Panc1 (cell line): ENCODE results near the gene RGS5. TPM values are rescaled to one million over a fixed set of nuclear protein-coding genes. Genes with fewer than 3 reads are reported as not detected.

ENCODE experiments used
- ATAC-seq: fragments of 200-7000 bp; cut with Tn5 transposase; 2 replicates; pipeline ENCODE4 v1.9.1; 2020; ENCODE audit warnings: mild to moderate bottlenecking, moderate library complexity
- BruUV-seq: library from RNA; stranded (reverse); fragments of 400-500 nt; replicated peaks from 2 replicates; lab custom pipeline; 2021; lab: Mats Ljungman, UMichigan
- CTCF ChIA-PET: fragments of 300-600 bp; sonication (Branson Sonifier 250); formaldehyde crosslinking; loops from one replicate; lab custom pipeline; 2022; ENCODE audit warnings: antibody characterized with exemption; lab: Charles Lee
- POLR2A ChIA-PET: fragments of 300-600 bp; sonication (Branson Sonifier 250); formaldehyde crosslinking; loops from one replicate; lab custom pipeline; 2022; ENCODE audit warnings: antibody characterized with exemption; lab: Charles Lee
- DNase-seq: peaks from one replicate; pipeline ENCODE4 v3.0.0-alpha.2; 2010; ENCODE audit warnings: low read depth, low spot score
- H3K27ac ChIP-seq: 2 replicates; pipeline ENCODE4 v1.5.1; 2011; ENCODE audit warnings: mild to moderate bottlenecking, low read length, inconsistent platforms
- H3K27me3 ChIP-seq: fragments of 200-500 bp; sonication (Bioruptor generic); 2 replicates; pipeline ENCODE4 v1.6.0; 2014; ENCODE audit warnings: low read length, inconsistent platforms; ENCODE audit not compliant: control insufficient read depth, insufficient read depth
- H3K36me3 ChIP-seq: fragments of 200-500 bp; sonication (Bioruptor generic); 2 replicates; pipeline ENCODE4 v1.5.1; 2014; ENCODE audit warnings: inconsistent platforms, mild to moderate bottlenecking, low read length, moderate library complexity; ENCODE audit not compliant: control insufficient read depth, insufficient read depth
- H3K4me1 ChIP-seq: 2 replicates; pipeline ENCODE4 v1.5.1; 2011; ENCODE audit warnings: inconsistent platforms, mild to moderate bottlenecking, low read length, moderate library complexity; ENCODE audit not compliant: control insufficient read depth, insufficient read depth
- H3K4me3 ChIP-seq, 2 experiments: 2 replicates each; pipeline ENCODE4 v1.5.1; 2011 to 2012; ENCODE audit warnings: low read depth in 2 of 2, low read length in 2 of 2, mild to moderate bottlenecking in 2 of 2, inconsistent platforms in 1 of 2, moderate library complexity in 1 of 2
- H3K9me3 ChIP-seq: fragments of 200-500 bp; sonication (Bioruptor generic); 2 replicates; pipeline ENCODE4 v1.5.1; 2014; ENCODE audit warnings: low read depth, mild to moderate bottlenecking, inconsistent platforms, low read length, moderate library complexity; ENCODE audit not compliant: control insufficient read depth, insufficient read depth
- POLR2AphosphoS5 ChIP-seq: IDR thresholded peaks from 2 replicates; pipeline ENCODE4 v1.6.1; 2012; ENCODE audit warnings: mild to moderate bottlenecking, low read depth, low read length, moderate library complexity
- SIN3A ChIP-seq: IDR thresholded peaks from 2 replicates; pipeline ENCODE4 v1.6.1; 2012; ENCODE audit warnings: low read depth, mild to moderate bottlenecking, low read length, moderate library complexity, borderline replicate concordance; ENCODE audit not compliant: insufficient read depth
- TCF7L2 ChIP-seq: IDR thresholded peaks from 2 replicates; pipeline ENCODE4 v1.6.1; 2011; ENCODE audit warnings: mild to moderate bottlenecking, low read depth, low read length, inconsistent platforms
- in situ Hi-C: cut with HindIII; loops from 2 replicates; pipeline ENCODE4 v1.10.0; 2016; ENCODE audit warnings: low sequenced_read_pairs, low pct_unique_long_range_greater_than_20kb
- intact Hi-C: fragments of 100-400 bp; cut with micrococcal nuclease; formaldehyde crosslinking; loops from one replicate; pipeline ENCODE4 v1.10.0; 2022; ENCODE audit not compliant: unreplicated experiment
- total RNA-seq: library from RNA; stranded (reverse); gene quantifications from one replicate; pipeline ENCODE4 v1.2.1, GENCODE V29; 2021; ENCODE audit not compliant: unreplicated experiment
- TF ChIP-seq, protein P1 (sequence below): fragments of 450-650 bp; IDR thresholded peaks from 2 replicates; pipeline ENCODE4 v1.5.1; 2017; ENCODE audit warnings: mild to moderate bottlenecking
- TF ChIP-seq, protein P2 (sequence below), 2 experiments: IDR thresholded peaks; 2 replicates each; pipeline ENCODE4 v1.6.1; 2011 to 2012; ENCODE audit warnings: low read depth in 2 of 2, control low read depth in 1 of 2, low read length in 1 of 2, mild to moderate bottlenecking in 1 of 2, moderate library complexity in 1 of 2; ENCODE audit not compliant: insufficient read depth in 1 of 2

RGS5 gene
- total RNA-seq, 1 experiment from 2014 or later: 1.5 TPM

DNA sequence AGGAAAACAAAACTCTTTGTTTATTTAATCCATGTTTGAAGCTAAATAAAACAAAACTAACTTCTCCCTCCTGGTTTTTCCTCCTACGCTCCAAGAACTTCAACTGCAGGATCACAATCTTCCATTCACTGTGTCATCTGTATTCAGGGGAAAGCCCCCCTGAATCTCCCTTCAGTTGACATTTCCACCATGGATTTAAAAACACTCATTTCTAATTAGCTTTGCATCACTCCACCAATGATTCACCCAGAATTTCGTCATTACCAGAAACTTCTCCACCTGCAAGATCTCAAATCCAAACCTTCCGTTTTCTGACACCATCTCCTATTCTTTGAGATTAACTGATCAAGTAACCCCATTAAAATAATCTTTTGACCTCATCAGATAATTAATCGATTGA is 10.9 kb upstream of the RGS5 start:
- Histone ChIP-seq H3K9me3 (no peaks in the 10 kb centered on the region), H3K4me1 (no peaks in the 10 kb centered on the region)
- TF ChIP-seq SIN3A: no peak

DNA sequence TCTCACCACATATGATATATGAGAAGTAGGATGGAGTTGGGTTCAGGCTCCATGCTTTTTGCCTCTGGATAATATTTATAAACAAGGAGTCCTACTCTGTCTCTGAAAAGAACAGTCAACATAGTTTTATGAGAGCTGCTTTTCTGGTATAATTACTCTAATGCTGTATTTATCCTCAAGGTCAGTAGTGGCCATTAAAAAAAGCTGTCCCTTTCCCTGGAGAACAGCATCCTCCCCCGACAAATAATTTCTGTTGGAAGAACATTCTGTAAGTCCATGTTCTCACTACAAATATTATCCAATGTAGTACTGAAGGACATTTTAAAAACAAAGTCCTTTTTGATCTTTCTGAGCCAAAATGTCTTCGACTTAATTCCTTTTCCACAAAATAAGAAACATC is 9.0 kb upstream of the RGS5 start:
- CTCF ChIA-PET: no interaction called here
- TF ChIP-seq, protein P1, sequence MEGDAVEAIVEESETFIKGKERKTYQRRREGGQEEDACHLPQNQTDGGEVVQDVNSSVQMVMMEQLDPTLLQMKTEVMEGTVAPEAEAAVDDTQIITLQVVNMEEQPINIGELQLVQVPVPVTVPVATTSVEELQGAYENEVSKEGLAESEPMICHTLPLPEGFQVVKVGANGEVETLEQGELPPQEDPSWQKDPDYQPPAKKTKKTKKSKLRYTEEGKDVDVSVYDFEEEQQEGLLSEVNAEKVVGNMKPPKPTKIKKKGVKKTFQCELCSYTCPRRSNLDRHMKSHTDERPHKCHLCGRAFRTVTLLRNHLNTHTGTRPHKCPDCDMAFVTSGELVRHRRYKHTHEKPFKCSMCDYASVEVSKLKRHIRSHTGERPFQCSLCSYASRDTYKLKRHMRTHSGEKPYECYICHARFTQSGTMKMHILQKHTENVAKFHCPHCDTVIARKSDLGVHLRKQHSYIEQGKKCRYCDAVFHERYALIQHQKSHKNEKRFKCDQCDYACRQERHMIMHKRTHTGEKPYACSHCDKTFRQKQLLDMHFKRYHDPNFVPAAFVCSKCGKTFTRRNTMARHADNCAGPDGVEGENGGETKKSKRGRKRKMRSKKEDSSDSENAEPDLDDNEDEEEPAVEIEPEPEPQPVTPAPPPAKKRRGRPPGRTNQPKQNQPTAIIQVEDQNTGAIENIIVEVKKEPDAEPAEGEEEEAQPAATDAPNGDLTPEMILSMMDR: no peak
- TF ChIP-seq, protein P2, sequence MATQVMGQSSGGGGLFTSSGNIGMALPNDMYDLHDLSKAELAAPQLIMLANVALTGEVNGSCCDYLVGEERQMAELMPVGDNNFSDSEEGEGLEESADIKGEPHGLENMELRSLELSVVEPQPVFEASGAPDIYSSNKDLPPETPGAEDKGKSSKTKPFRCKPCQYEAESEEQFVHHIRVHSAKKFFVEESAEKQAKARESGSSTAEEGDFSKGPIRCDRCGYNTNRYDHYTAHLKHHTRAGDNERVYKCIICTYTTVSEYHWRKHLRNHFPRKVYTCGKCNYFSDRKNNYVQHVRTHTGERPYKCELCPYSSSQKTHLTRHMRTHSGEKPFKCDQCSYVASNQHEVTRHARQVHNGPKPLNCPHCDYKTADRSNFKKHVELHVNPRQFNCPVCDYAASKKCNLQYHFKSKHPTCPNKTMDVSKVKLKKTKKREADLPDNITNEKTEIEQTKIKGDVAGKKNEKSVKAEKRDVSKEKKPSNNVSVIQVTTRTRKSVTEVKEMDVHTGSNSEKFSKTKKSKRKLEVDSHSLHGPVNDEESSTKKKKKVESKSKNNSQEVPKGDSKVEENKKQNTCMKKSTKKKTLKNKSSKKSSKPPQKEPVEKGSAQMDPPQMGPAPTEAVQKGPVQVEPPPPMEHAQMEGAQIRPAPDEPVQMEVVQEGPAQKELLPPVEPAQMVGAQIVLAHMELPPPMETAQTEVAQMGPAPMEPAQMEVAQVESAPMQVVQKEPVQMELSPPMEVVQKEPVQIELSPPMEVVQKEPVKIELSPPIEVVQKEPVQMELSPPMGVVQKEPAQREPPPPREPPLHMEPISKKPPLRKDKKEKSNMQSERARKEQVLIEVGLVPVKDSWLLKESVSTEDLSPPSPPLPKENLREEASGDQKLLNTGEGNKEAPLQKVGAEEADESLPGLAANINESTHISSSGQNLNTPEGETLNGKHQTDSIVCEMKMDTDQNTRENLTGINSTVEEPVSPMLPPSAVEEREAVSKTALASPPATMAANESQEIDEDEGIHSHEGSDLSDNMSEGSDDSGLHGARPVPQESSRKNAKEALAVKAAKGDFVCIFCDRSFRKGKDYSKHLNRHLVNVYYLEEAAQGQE (IDR thresholded peaks at IDR 0.05; ENCODE audit: insufficient read depth in 1 of 2, low read depth in 2 of 2, low read length in 1 of 2): no peak
- TF ChIP-seq POLR2AphosphoS5 (no peak), TCF7L2 (no peak), SIN3A (no peak)
- H3K36me3 ChIP-seq: no peaks in the 10 kb centered on the region
- no peak overlapping the region for H3K4me3 ChIP-seq
- peaks cover 2% of the 10 kb centered on the region for H3K27me3 ChIP-seq
- H3K27ac ChIP-seq: no peak overlapping the region
- POLR2A ChIA-PET: no interaction called here
- intact Hi-C loops (no loop called here), in situ Hi-C loops (no loop called here)
- no peak for DNase-seq
- BruUV-seq: no TSS peak
- H3K4me1 ChIP-seq: no peaks in the 10 kb centered on the region
- ATAC-seq: no peak
- H3K9me3 ChIP-seq: no peaks in the 10 kb centered on the region

More for the DNA sequence above, 10.9 kb upstream of the RGS5 start:
- ChIA-PET POLR2A (no interaction called here), CTCF (no interaction called here)
- in situ Hi-C loops: no loop called here
- intact Hi-C loops: no loop called here
- no peak for ATAC-seq
- BruUV-seq: no TSS peak
- no peak overlapping the region for H3K4me3 ChIP-seq
- peaks cover 2% of the 10 kb centered on the region for H3K27me3 ChIP-seq
- DNase-seq: no peak
- no peak overlapping the region for H3K27ac ChIP-seq
- no peaks in the 10 kb centered on the region for H3K36me3 ChIP-seq

DNA sequence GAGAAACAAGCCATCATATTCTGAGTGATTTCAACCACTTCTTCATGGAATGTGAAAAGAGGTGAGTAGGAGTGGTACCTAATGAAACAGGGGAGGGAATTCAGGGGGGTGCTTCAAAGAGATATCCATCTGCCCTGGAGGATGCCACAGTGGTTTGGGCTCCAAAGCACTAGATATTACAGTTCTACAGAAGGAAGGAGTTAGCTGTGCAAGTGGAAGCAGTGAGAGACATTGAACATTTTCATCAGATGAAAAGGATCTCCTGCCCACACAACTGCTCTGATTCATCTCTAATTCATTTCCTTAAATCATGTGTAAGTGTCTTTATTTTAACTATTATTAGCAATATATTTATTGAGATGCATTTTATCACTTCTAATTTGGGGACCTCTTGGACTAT is 2.8 kb upstream of the RGS5 start:
- Histone ChIP-seq H3K4me1 (no peaks in the 10 kb centered on the region), H3K9me3 (no peaks in the 10 kb centered on the region), H3K4me3 (no peak overlapping the region), H3K27ac (no peak overlapping the region), H3K27me3 (no peaks in the 10 kb centered on the region), H3K36me3 (no peaks in the 10 kb centered on the region)
- DNase-seq (no peak), ATAC-seq (no peak)
- ChIA-PET POLR2A (no interaction called here), CTCF (no interaction called here)
- in situ Hi-C loops: no loop called here
- intact Hi-C loops: no loop called here
- BruUV-seq: no TSS peak
- TF ChIP-seq, protein P2 (IDR thresholded peaks at IDR 0.05; ENCODE audit: insufficient read depth in 1 of 2, low read depth in 2 of 2, low read length in 1 of 2): no peak
- TF ChIP-seq, protein P1: no peak
- TF ChIP-seq TCF7L2 (no peak), SIN3A (no peak), POLR2AphosphoS5 (no peak)
